Heart left ventricle (tissue), 16 donors: Measurements from ENCODE around the gene PTCSC3. TPM values are rescaled to one million over a fixed set of nuclear protein-coding genes. Genes with fewer than 3 reads are reported as not detected.

Source experiments
- ATAC-seq, 4 donors: fragments of 200-7000 bp; cut with Tn5 transposase; one replicate each; pipeline ENCODE4 v1.9.1; 2020 to 2022; ENCODE audit warnings: moderate library complexity in 4 of 4, mild to moderate bottlenecking in 3 of 4, moderate number of reproducible peaks in 1 of 4
- DNase-seq, 5 donors: peaks; one replicate each; pipeline ENCODE4 v3.0.0-alpha.2; 2020
- H3K27ac ChIP-seq, 12 donors: fragments of 200-600 bp; sonication (generic) in 4 of 12; one replicate each; pipeline versions ENCODE4 v1.5.0 to v1.8.0; 2016 to 2022; ENCODE audit warnings: mild to moderate bottlenecking in 2 of 12
- H3K27me3 ChIP-seq, 9 donors: fragments of 200-600 bp; sonication (generic) in 2 of 9; one replicate each; pipeline versions ENCODE4 v1.5.1 to v1.8.0; 2016 to 2022; ENCODE audit warnings: mild to moderate bottlenecking in 3 of 9
- H3K36me3 ChIP-seq, 9 donors: fragments of 200-600 bp; sonication (generic) in 2 of 9; one replicate each; pipeline versions ENCODE4 v1.5.0 to v1.8.0; 2018 to 2022; ENCODE audit warnings: mild to moderate bottlenecking in 2 of 9
- H3K4me1 ChIP-seq, 12 donors: fragments of 200-600 bp; sonication (generic) in 4 of 12; one replicate each; pipeline versions ENCODE4 v1.5.0 to v1.8.0; 2016 to 2022; ENCODE audit warnings: mild to moderate bottlenecking in 3 of 12
- H3K4me3 ChIP-seq, 12 donors: fragments of 200-600 bp; sonication (generic) in 4 of 12; one replicate each; pipeline versions ENCODE4 v1.5.0 to v1.8.0; 2017 to 2022; ENCODE audit warnings: mild to moderate bottlenecking in 9 of 12, moderate library complexity in 4 of 12
- H3K9me3 ChIP-seq, 12 donors: fragments of 200-600 bp; sonication (generic) in 4 of 12; one replicate each; pipeline versions ENCODE4 v1.5.0 to v1.8.0; 2016 to 2022; ENCODE audit warnings: mild to moderate bottlenecking in 1 of 12
- POLR2A ChIP-seq, 2 donors: fragments of 450-650 bp; IDR thresholded peaks; one replicate each; pipeline ENCODE4 v1.6.1; 2017; ENCODE audit warnings: antibody characterized with exemption in 2 of 2, mild to moderate bottlenecking in 2 of 2, moderate library complexity in 2 of 2
- WGBS, 4 donors: extraction: QIAGEN DNeasy Blood & Tissue Kit in 2 of 4; methylation state at CpG; one replicate each; pipeline versions ENCODE4 v1.1.5 to v1.1.7; 2013 to 2018; 5-methylcytosine and 5-hydroxymethylcytosine counted together
- intact Hi-C, 10 donors: fragments of 100-400 bp; cut with DNase I; formaldehyde crosslinking; loops; one replicate each; pipeline versions ENCODE4 v1.11.1 to v1.14.2; 2022
- polyA plus RNA-seq, 2 donors: library from polyadenylated mRNA; stranded (reverse); fragments of 200-250 nt; gene quantifications; one replicate each; pipeline ENCODE4 v1.2.3, GENCODE V29; 2013
- total RNA-seq, 9 donors: library from RNA; depleted of rRNA in 2 of 9; stranded (reverse); fragments of >200 nt in 2 of 9; fragmentation: NEBNext Ultra II Directional in 3 of 9; extraction: Animal tissue kit (Norgen Biotek cat#: 25700) in 3 of 9; gene quantifications; one replicate each; pipeline versions ENCODE4 v1.1.0 to v1.2.4, GENCODE V29; 2016 to 2023
- TF ChIP-seq, protein P1 (sequence below), 12 donors: fragments of 200-600 bp; sonication (generic) in 4 of 12; IDR thresholded peaks; one replicate each; pipeline versions ENCODE4 v1.5.0 to v1.8.0; 2018 to 2022; ENCODE audit warnings: antibody characterized with exemption in 12 of 12, mild to moderate bottlenecking in 5 of 12
- donor health status: ischemic (EF 13 %, LVEDD 7.1; RV severe dilation, severe dysfunction).
- donor health status: healthy with polysubstance abuse.
- donor health status: DM: no; HTN: yes; CAD: no.
- donor health status: DM: no; HTN: no; CAD: no.
- donor health status: ischemic (EF 25% LVEDD 6.9; RV normal size, moderate dysfunction).
- donor health status: ischemic (EF 25% LVEDD 5.7; RV mildly dilated, moderate dysfunction).
- donor health status: healthy.
- donor health status: DM: yes; HTN: yes; CAD: no.
- donor health status: ischemic (EF 35%, LVEDD 5.7; RV mildly dilated, moderate dysfunction).
- donor health status: nonischemic (EF 11% LVEDD 7.7; RV severe dilation, severe dysfunction).
- donor health status: DM: yes; HTN: yes; CAD: no.
- donor health status: PGD.
- donor health status: ischemic (EF 29% LVEDD 5.4; RV normal size, mild dysfunction).
- donor health status: nonischemic (EF 23%, LVEDD 6.1; RV moderate dilation, normal function).

The PTCSC3 gene
- total and polyA plus RNA-seq, 11 donors: not detected

DNA sequence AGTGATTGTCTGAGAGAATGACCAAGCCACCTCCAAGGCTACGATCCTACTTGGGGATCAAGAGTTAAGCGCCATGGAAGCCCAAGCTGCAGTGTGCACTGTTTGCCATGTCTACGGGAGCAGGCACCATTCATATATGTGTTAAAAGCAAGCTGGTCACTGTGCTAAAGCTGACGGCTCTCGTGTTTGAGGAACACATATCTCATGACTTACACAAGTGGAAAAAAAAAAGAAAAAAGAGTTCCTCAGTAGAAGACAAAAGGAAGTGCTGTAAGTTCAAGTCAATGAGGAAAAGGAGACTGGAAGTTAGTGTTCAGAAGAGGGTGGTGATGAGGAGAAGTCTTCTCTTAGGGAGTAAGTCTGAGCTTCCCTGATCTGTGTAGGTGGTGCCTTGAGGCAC, 4.9 kb upstream of the PTCSC3 start:
- peaks cover 0 to 4% (median 0%) of the 10 kb centered on the region in 9 donors for H3K27me3 ChIP-seq
- intact Hi-C loops: no loop called here
- WGBS, 4 donors: 79 to 87% (median 80%) methylated on average over 5 of the region's 5 CpGs

DNA sequence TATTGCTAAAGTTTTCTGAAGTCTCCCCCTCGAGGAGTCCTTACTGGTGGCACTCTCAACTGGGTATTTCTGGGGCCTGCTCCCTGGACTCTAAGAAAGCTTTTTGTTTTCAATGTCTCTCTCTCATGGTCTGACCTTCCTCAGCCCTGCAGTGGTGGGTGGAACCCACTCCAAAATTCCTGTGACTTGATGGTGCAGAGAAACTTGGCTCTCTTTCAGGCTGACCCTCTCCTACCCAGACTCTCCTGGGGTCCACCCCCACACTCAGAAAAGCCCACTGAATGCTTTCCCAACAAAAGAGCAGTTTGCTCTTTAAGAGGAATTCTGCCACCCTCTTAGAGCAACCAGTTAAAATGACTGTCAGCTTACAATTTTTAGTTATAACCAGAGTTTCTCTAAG, 967 bp upstream of the PTCSC3 start:
- Histone ChIP-seq H3K36me3 (no peaks in the 10 kb centered on the region), H3K4me1 (no peaks in the 10 kb centered on the region), H3K27ac (no peak overlapping the region), H3K9me3 (no peaks in the 10 kb centered on the region), H3K4me3 (no peak overlapping the region), H3K27me3 (peaks cover 0 to 10% (median 0%) of the 10 kb centered on the region in 9 donors)
- DNase-seq: no peak
- intact Hi-C loops: no loop called here
- no peak for ATAC-seq
- TF ChIP-seq, protein P1, sequence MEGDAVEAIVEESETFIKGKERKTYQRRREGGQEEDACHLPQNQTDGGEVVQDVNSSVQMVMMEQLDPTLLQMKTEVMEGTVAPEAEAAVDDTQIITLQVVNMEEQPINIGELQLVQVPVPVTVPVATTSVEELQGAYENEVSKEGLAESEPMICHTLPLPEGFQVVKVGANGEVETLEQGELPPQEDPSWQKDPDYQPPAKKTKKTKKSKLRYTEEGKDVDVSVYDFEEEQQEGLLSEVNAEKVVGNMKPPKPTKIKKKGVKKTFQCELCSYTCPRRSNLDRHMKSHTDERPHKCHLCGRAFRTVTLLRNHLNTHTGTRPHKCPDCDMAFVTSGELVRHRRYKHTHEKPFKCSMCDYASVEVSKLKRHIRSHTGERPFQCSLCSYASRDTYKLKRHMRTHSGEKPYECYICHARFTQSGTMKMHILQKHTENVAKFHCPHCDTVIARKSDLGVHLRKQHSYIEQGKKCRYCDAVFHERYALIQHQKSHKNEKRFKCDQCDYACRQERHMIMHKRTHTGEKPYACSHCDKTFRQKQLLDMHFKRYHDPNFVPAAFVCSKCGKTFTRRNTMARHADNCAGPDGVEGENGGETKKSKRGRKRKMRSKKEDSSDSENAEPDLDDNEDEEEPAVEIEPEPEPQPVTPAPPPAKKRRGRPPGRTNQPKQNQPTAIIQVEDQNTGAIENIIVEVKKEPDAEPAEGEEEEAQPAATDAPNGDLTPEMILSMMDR (IDR thresholded peaks at IDR 0.05): no peak
- no peak for TF ChIP-seq POLR2A (IDR thresholded peaks at IDR 0.05)
- WGBS, 4 donors: 21 to 60% (median 50%) methylated on average over 1 of the region's 1 CpG

More for the DNA sequence above, 4.9 kb upstream of the PTCSC3 start:
- no peak for ATAC-seq
- no peak overlapping the region for H3K27ac ChIP-seq
- TF ChIP-seq POLR2A (IDR thresholded peaks at IDR 0.05): no peak
- H3K9me3 ChIP-seq: peaks cover 0 to 11% (median 0%) of the 10 kb centered on the region in 12 donors
- H3K4me3 ChIP-seq: no peak overlapping the region
- H3K4me1 ChIP-seq: no peaks in the 10 kb centered on the region
- H3K36me3 ChIP-seq: no peaks in the 10 kb centered on the region
- no peak for DNase-seq

DNA sequence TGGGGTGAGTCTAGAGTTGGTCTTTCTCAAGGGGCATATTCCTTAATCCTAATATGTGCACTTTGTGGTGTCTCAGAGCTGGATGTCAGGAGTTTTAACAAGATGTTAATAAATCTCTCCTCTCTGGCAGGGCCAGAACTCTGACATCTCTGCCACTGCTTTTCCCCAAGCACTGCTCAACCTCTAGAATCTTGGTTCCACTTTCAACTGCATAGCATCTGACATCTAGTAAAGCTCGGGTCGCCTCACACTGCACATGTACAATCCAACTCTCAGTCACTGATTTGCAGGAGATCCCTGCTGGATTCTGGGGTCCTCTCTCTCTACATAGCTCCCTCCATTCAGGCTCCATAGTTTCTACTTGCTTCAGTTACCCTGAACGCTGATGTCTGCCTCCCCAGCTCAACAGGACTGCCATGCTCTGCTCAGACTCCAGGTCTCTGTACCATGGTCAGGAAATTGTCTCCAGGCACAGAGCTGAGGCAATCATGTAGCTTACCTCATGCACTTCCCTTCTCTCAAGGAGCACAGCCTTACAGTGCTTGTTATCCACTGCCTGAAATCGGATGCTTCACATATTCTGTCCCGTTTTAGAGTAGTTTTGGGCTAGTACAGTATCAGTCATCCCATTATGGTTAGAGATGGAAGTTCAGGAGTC, 1.6 kb downstream of the PTCSC3 start:
- DNase-seq: no peak
- Histone ChIP-seq H3K4me1 (no peaks in the 10 kb centered on the region), H3K36me3 (no peaks in the 10 kb centered on the region), H3K27ac (no peak overlapping the region), H3K27me3 (peaks cover 0 to 12% (median 0%) of the 10 kb centered on the region in 9 donors), H3K4me3 (no peak overlapping the region), H3K9me3 (no peaks in the 10 kb centered on the region)
- intact Hi-C loops: no loop called here
- no peak for ATAC-seq
- 60 to 80% (median 72%) methylated on average over 5 of the region's 5 CpGs for WGBS, 4 donors
- TF ChIP-seq POLR2A (IDR thresholded peaks at IDR 0.05): no peak
- TF ChIP-seq, protein P1 (IDR thresholded peaks at IDR 0.05): no peak

DNA sequence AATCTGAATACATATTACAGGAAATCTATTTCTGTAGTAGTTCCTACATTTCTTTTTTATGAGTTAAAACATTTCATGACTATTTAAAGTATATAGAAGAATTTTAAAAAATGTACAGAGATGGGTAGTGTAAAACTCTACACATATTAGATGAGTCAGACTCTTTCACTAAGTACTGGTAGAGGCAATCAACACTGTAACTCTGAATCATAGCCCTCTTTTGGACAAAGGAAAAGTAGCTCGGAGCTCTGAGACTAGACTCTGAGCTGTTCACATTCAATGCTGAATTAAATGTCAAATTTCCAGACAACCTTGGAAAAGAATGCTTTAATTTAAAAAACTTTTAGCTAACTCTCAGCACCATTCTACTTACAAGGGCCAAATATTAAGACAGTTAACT, 3.4 kb downstream of the PTCSC3 start:
- peaks cover 0 to 8% (median 0%) of the 10 kb centered on the region in 9 donors for H3K27me3 ChIP-seq
- DNase-seq (no peak), ATAC-seq (no peak)
- intact Hi-C loops: no loop called here
- 56 to 63% (median 59%) methylated on average over 1 of the region's 1 CpG for WGBS, 4 donors
- no peak overlapping the region for H3K4me3 ChIP-seq
- no peak overlapping the region for H3K27ac ChIP-seq
- no peaks in the 10 kb centered on the region for H3K9me3 ChIP-seq
- H3K36me3 ChIP-seq: no peaks in the 10 kb centered on the region
- TF ChIP-seq, protein P1 (IDR thresholded peaks at IDR 0.05): no peak
- TF ChIP-seq POLR2A (IDR thresholded peaks at IDR 0.05): no peak
- H3K4me1 ChIP-seq: no peaks in the 10 kb centered on the region

DNA sequence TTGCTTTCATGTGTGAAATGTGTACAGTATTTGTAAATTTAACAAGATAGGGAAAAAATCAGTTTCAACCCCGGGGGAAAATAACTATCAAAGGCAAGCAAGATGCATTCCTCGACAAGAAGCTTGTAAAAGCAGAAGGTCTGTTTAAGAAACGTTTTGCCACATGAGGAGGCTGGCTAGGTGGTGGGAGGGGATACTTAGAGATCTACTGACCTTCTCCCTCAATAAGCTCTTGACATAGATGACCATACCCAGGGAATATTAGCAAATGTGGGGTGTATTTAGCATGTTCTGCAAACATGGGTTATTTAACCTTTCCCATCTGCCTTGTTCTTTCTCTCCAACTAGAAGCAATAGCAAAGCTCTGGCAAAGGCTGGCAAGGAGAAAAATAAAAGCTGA, 4.9 kb downstream of the PTCSC3 start:
- H3K4me3 ChIP-seq: no peak overlapping the region
- intact Hi-C loops: no loop called here
- WGBS, 4 donors: 46 to 60% (median 51%) methylated on average over 3 of the region's 3 CpGs
- H3K4me1 ChIP-seq: no peaks in the 10 kb centered on the region
- H3K36me3 ChIP-seq: no peaks in the 10 kb centered on the region
- ATAC-seq (no peak), DNase-seq (no peak)
- H3K27ac ChIP-seq: no peak overlapping the region
- H3K27me3 ChIP-seq: peaks cover 0 to 7% (median 0%) of the 10 kb centered on the region in 9 donors
- TF ChIP-seq, protein P1 (IDR thresholded peaks at IDR 0.05): no peak
- no peak for TF ChIP-seq POLR2A (IDR thresholded peaks at IDR 0.05)
- no peaks in the 10 kb centered on the region for H3K9me3 ChIP-seq
